Middle frontal gyrus (tissue), 1 donor: ENCODE measurements around the gene CLIC5.

ENCODE experiments used
- DNase-seq: peaks from one replicate; pipeline ENCODE4 v3.0.0-alpha.2; 2015; ENCODE audit warnings: low spot score; ENCODE audit errors: extremely low spot score

Gene CLIC5

GRCh38 chr6:45998524-45998923 lies 17.1 kb downstream of the CLIC5 start:
- no peak for DNase-seq

- DNase-seq, result no peak
Observed at GRCh38 chr6:45997875-45998506, 17.7 kb downstream of the CLIC5 start.

- DNase-seq, result no peak
Observed at GRCh38 chr6:45991189-45991588, 24.5 kb downstream of the CLIC5 start.

- DNase-seq, result no peak
Observed at GRCh38 chr6:45990162-45990561, 25.5 kb downstream of the CLIC5 start.

GRCh38 chr6:45988635-45989034 lies 27.0 kb downstream of the CLIC5 start:
- no peak for DNase-seq

- no peak for DNase-seq
Observed at GRCh38 chr6:45987856-45988255, 27.8 kb downstream of the CLIC5 start.

GRCh38 chr6:45986746-45987274 lies 28.9 kb downstream of the CLIC5 start:
- no peak for DNase-seq

GRCh38 chr6:45984788-45985425 lies 30.8 kb downstream of the CLIC5 start:
- no peak for DNase-seq

- no peak for DNase-seq
Observed at GRCh38 chr6:45984347-45984746, 31.3 kb downstream of the CLIC5 start.

- no peak for DNase-seq
Observed at GRCh38 chr6:45983062-45983461, 32.6 kb downstream of the CLIC5 start.

GRCh38 chr6:45982280-45983036 lies 33.2 kb downstream of the CLIC5 start:
- no peak for DNase-seq

GRCh38 chr6:45981046-45981445 lies 34.6 kb downstream of the CLIC5 start:
- no peak for DNase-seq

GRCh38 chr6:45979311-45979710 lies 36.3 kb downstream of the CLIC5 start:
- DNase-seq, result no peak

GRCh38 chr6:45974596-45974995 lies 41.1 kb downstream of the CLIC5 start:
- DNase-seq, result no peak

- DNase-seq, result no peak
Observed at GRCh38 chr6:45972795-45973503, 42.7 kb downstream of the CLIC5 start.

- no peak for DNase-seq
Observed at GRCh38 chr6:45971287-45971686, 44.4 kb downstream of the CLIC5 start.

- no peak for DNase-seq
Observed at GRCh38 chr6:45970326-45970725, 45.3 kb downstream of the CLIC5 start.

- no peak for DNase-seq
Observed at GRCh38 chr6:45969883-45970282, 45.8 kb downstream of the CLIC5 start.

GRCh38 chr6:45969026-45969425 lies 46.6 kb downstream of the CLIC5 start:
- DNase-seq, result no peak

- no peak for DNase-seq
Observed at GRCh38 chr6:45967363-45967762, 48.3 kb downstream of the CLIC5 start.

- no peak for DNase-seq
Observed at GRCh38 chr6:45966797-45967196, 48.9 kb downstream of the CLIC5 start.

- no peak for DNase-seq
Observed at GRCh38 chr6:45966340-45966739, 49.3 kb downstream of the CLIC5 start.
